GM12891 (cell line): ENCODE data around the gene PLA2G2C.

Experiments used
- POLR2A ChIP-seq: IDR thresholded peaks from 2 replicates; pipeline ENCODE4 v1.6.1; 2011; ENCODE audit warnings: low read depth, low read length, control low read depth
- POLR2AphosphoS5 ChIP-seq: IDR thresholded peaks from 2 replicates; pipeline ENCODE4 v1.6.1; 2011; ENCODE audit warnings: low read depth, low read length, control low read depth
- TAF1 ChIP-seq: IDR thresholded peaks from 2 replicates; pipeline ENCODE4 v1.6.1; 2011; ENCODE audit warnings: low read depth, low read length, control low read depth

DNA sequence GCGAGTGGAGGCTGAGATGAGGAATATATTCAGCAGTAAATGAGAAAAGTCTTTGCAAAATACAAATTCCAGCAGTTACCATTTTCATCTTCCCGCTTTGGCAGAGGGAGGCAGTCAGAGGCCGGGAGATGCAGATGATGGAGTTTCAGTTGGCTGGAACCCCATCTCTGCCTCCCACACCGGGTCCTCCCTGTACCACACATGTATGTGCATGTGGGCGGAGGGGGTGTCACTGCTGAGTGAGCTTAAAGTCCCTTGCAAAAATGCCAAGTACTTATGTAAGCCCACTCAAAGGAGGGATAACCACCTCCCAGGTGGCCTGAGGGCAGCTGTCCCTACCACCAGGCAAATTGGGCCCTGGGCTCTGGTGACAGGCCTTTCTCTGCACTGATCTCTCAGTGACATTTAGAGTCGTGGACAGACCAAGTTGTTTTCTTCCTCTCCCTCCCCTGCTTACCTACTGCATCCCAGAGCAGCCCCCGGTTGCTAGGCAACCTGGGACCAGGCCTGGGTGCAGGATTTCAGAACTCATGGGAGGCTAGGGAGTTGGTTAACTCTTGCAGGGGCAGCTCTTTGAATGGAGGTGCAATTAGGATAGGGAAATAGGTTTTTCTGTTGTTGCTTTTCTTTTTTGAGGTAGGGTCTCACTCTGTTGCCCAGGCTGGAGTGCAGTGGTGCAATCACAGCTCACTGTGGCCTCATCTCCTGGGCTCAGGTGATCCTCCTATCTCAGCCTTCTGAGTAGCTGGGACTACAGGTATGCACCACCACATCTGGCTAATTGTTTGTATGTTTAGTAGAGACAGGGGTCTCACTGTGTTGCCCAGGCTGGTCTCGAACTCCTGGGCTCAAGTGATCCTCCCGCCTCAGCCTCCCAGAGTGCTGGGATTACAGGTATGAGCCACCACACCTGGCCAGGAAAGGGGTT lies 17.5 kb downstream of the PLA2G2C start:
- TF ChIP-seq TAF1 (no peak), POLR2A (no peak), POLR2AphosphoS5 (no peak)
